NCI-H187 treated with DMSO at 0.1 percent for 48 hours (cell line): ENCODE results near the gene TCF4.
A peak's percentile ranks its signal among the peaks of the same experiment; 100 is the strongest.

ENCODE experiments used
- DNase-seq: peaks from one replicate; lab custom pipeline; 2025; lab: John Stamatoyannopoulos, UW

Gene TCF4

DNA sequence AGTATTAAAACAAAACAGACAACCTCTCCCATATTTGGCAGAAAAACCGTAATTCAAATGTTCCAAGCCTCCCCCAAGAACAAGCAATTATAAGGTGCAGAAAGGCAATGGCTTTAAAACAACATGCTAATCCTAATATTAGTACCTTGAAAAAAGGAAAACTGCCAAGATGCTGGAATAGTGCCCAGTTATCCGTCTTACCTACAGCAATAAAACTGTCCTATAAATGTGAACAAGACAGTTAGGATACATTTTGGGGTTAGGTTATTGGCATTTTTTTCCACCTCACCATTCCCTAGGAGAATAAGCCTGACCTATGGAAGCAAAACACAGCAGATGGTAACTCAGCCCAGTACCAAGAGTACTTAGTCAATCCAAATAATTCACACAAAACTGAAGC lies 83.2 kb downstream of the TCF4 start:
- DNase-seq, result no peak

DNA sequence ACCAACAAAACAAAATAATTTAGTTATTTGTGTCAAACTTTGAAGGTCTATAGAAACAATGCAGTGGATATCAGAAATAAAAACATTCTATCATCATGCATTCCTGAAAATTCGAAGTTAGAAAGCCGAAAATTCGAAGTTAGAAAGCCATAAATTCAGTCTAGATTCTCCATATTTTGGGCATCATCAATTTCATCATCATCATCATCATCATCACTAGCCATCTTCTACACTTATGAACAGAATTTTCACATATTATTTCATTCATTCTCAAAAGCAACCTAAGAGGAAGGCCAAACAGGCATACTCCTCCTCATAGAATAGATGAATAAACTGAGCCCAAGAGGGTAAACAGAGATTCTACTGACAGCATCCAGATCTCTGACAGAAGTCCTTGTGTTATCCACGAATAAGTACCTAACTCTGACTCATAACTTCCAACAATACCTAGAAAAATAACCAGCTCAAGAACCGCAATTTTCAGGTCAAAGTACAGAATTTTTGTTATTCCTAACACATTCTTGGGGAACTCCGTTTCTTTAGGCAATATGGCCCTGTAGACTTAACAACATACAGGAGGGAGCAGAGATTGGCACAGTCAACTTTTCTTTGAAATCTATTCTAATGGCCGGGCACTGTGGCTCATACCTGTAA lies 84.7 kb downstream of the TCF4 start:
- DNase-seq, result no peak

DNA sequence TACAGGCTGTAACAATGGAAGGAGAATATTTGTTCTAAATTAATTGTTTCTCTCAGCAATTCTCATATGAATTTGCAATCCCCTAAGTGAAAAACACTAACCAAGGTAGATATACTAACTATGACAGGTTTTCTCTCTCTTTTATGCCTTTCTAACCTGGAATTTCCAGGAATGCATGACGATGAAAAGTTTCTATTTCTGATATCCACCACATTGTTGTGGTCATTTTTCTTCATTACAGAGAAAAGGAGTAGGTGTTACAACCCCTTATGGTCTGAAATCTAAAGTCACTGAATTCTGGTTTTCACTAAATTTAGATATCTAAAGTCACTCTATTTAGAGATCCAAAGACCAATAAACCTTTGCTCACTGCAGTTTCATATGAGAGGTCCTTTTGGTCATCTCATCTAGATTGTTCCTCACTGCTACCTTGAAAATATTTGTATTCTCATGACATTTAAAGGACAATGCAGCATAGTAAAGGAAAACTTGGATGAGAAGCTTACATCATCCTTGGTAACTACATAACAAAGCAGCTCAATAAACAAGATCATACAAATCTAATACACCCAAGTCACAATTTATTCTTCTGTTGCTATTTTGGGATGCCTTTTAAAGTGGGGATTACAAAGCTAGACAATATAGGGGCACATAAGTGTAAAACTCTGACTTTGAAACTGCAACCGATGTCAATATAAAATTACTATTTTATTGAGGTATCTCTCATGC lies 85.8 kb downstream of the TCF4 start:
- DNase-seq, result no peak

DNA sequence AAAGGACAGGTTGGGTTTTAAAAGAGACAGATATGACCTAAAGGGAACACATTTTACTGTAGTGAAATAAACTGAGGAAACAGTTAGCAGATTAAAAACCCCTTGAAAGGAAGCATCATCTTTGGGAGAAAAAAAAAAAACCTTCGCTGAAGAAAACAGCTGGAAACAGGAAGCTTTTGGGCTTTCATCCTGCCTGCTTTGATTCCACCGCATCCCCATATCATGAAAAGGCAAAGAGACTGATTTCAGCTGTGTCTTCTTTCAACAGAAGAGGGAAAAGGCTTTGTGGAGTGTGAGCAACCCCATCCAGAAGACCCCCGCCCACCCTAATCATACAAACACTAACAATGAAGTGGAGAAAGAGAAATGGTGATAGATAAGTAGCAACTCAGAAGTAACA lies 86.4 kb downstream of the TCF4 start:
- DNase-seq, result no peak

DNA sequence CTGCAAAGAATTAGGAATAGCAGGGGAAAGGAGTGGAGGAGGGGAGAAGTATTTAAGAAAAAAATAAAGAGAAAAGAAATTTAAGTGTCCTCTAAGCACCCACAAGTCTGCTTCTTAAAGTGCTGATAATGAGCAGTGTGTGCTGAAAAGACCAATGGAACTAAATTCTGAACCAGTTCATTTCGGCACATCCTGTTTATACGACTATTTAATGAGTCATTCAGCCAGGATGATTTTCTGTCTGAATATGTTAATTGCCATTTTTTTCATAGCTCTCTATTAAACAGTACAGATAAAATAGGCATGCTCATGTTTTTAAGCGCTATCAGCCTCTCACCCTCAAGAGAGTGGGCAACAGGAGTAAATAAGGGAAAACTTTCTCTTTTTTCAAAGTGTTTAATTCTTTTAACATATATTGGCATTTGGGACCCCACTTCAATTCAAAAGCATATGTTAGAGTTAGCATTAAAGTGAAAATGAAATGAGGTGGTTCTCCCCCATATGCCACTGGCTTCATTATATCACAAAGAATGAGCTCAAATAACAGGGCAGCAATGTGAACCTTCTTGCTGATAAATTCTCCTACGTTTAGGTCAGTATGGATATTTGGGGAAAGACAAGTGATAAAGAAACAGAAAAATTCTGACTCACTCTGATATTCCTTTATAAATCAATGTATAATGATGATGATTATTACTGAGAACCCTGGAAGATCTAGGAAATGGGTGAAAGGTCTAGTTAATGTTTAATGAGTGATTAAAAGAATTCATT lies 87.5 kb downstream of the TCF4 start:
- DNase-seq, result no peak

DNA sequence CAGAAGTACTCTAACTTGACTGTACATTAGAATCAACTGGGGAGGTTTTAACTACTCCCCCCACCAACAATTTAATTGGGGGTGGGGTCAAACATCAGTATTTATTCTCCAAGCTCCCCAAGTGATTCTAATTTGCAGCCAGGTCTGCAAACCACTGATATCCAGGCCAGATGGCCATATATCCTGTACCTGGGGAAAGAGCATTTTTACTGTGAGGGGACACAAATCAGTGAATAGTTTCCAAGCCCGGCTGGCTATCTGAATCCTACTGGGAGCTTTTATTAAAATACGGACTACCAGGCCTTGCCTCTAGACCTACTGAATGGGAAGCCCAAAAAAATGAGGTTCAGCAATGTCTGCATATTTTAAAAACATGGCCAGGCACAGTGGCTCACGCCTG lies 88.5 kb downstream of the TCF4 start:
- no peak for DNase-seq

DNA sequence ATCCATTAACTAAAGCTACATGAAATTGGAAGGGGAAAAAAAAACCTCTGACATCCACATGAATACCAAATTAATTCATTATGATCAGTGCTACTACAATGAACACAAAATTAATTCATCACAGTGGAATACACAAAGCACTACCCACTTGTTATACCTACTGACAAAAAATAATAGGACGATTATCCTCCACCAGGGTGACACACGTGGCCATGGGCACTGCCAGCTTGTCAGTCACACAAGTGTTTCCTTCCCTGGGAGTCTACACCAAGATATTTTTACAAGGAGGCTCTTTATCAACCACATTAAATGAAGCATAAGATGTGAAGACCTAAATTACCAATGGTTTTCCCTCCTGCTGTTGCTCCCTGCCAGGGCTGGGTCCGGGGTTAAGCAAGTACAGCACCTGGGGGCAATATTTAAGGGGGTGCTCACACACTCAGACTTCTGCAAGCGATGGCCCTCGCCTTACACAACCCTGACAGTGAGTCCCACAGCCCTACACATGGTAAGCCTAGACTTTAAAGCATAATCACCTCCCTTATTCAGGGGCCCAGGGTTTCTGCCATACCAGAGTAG lies 90.1 kb downstream of the TCF4 start:
- DNase-seq, result peak; percentile 63

DNA sequence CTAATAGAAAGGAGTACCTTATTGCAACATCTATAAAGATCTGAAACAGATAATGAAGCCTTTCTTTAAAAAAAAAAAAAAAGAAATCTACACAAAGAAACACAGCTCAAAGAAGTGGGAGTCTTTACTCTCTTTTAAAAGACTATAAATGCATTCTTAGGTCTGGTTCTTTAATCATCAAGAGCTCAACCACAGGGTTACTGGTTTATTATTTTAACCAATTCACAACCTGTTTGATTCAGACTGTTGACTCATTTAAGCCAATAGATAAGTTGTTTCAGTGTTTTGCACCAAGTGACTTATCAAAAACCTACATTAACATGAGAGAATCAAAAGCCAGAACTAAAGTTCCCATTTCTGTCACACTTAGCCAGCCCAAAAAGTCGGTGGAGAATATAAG lies 93.1 kb downstream of the TCF4 start:
- DNase-seq, result no peak

DNA sequence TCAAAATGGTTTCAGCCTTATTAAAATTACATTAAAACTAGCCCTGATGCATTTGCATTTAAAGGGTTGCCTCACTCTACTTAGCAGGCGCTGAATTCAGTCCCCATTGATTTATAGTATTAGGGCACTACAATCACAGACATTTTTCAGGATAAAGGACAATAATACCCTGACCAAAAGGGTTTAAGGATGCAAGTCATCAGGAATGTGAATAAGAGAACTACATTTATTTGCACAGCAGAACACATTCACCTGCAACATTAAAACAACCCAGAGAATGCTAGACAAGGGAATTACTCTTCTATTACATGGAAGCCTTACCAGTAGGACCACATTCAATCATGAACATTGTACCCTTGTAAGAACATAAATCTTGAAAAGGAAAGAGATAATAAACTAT lies 93.6 kb downstream of the TCF4 start:
- DNase-seq, result no peak

DNA sequence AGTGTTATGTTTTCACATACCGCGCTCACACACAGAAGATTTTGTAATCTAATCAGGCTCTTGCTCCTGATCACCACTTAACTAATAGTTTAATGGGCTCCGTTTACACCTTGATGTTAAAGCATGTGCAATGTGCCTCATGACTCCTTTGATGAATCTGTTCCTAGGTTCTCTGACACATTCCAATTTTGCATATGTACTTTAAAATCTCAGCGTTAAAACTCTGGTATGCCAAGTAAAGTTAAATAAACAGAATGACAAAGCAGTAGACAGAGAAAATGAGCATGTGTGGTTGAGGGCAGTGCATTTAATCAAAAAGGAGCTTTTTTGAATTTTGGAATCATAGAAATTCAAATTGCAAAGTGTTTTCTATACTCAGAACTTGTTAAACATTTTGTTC lies 96.4 kb downstream of the TCF4 start:
- DNase-seq, result no peak

DNA sequence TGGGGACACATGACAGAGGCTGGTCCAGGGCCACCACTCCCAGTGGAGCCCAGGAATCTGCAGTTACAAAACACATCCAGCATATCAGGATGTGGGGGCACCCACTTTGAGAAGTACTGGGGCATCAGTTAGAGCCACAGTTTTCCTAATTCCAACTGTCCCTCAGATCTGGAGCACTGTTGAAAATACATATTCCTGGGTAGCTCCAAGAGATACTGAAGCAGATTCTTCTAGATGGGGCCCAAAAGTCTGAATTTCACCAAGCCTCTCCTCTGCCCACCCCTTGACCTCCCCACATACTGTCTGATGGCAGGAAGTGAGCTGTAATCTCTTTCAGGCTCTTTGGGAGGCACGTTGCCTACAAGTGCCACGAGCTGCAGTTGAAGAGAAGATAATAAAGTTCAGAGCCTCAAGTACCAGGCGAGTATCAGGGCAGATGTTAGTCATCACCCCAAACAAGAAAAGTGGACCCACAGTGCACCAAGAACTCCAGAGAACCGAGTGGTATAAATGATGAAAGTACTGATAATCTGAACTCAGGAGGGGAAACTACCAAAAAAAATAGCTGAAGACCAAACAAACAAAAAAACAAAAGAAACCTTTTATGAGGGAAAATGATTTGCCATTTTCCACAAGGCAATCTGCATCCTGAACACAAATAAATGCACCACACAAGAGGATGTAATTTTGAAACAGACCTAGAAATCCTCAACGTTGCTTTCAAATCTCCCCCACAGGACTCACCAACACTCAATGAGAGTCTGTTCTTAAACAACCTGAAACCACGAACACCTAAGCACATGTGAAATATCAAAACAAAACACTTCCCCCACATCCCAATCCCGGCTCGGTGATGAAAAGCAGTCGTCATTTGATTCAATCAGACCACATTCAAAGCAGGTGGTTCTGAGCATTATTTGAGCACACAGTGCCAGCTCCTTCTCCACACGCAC lies 98.7 kb downstream of the TCF4 start:
- peak; percentile 27 for DNase-seq

DNA sequence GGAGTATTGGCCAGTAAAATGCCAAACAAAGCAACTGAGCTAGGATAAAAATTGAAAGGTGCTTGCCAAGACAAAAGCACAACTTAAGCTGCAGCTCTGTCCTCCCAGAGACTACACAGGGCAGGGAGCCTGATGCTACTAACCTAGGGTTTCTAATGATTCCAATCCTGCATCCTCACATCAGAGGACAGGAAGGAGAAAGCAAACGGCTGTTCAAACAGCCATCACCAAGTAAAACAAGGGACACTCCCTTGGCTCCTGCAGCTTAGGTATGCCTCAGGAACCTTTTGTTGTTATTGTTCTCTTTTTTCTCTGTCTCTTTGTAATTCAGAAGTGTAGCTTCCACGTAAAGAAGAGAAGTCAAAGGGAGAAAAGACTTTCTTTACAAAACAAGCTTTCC lies 99.5 kb downstream of the TCF4 start:
- DNase-seq, result no peak

DNA sequence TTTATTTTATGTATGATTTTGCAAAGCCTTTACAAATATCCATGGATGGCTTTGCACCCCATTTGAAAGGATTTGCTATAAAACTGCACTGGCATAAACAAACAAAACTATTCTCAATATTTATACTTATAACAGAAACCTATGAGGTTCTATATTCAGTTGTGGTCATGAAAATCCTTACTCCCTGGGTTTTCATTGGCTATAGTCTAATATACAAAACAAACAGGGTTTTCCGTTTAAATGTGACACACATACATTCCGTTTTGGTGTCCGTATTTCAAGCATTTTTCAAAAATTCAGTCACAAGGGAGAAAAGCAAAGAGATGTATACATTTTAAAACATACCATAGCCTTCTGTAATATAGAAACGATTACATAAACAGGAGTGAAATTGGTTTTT lies 100.0 kb downstream of the TCF4 start:
- DNase-seq, result no peak

DNA sequence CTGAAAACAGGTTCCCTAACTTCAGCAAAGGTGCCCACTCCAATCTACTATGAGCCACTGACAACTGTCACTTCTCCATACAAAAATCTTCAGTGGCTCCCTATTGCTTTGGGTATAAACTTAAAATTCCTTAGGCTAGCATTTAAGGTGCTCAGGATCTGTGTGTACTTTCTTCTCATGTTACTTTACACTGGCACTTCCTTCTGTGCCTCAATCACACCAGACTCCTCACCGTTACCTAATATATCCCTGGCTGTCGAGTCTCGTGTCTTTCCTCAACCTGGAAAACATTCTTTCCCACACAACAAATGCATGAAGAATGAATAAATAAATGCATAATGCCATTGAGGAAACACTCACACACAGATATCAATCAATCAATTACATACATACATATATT lies 101.1 kb downstream of the TCF4 start:
- no peak for DNase-seq

DNA sequence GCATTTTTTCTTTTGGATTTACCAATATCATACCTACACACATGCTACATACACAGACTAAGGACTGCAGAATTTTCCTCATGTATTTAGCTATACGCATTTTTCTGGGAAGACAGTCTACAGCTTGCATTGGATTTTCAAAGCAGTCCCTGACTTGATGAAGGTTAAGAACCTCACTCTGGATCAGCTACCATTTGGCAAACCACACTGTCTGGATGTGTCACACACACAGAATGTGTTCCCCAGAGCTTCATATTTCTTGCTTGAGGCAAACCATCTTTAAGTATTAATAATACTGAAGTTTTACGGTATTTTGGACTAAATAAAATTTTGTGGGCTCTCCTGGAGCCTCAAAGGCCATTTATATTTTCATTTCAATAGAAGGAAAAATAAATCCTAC lies 102.3 kb downstream of the TCF4 start:
- no peak for DNase-seq

DNA sequence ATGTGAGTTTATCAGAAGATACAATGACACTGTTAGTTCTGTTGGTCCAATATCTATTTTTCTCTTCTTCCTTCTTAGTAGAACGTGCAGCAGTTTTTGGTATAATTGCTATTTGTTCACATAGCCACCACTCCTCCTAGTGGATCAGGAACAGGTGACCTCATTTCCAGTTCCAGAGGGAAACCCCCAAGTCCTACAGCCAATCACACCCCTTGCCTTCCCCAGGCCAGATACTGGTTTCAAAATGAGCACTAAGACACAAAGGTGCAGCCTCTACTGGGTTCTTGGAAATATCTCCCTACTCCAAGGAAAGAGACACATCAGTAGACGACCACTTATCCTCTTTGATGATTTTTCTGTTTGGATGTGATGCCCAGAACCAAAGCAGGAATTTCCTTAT lies 103.2 kb downstream of the TCF4 start:
- no peak for DNase-seq

DNA sequence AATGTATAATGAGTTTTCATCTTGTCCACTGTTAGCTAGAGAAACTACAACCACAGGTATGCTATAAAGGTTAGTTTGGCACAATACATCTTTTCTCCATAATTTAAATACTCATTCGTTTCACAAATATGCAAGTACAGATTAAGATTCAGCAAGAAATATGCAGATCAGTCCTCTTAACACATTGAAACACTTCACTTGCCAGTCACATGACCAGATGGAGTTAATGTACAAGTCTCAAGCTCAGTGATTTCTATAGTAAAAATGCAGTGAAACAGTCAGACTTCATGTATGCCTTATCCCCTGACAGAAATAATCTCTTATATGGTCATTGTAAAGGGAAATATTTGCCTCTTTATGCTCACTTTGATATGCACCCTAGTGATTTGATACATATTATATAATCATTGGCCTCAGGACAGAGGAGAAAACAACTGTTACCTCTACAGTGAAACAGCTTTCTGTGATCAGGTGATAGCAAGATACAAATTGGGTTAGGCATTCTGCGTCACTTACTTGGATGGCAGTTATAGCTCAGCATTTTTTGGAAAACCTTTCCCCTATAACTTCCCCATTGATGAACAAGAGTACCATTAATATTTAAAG lies 104.6 kb downstream of the TCF4 start:
- no peak for DNase-seq

DNA sequence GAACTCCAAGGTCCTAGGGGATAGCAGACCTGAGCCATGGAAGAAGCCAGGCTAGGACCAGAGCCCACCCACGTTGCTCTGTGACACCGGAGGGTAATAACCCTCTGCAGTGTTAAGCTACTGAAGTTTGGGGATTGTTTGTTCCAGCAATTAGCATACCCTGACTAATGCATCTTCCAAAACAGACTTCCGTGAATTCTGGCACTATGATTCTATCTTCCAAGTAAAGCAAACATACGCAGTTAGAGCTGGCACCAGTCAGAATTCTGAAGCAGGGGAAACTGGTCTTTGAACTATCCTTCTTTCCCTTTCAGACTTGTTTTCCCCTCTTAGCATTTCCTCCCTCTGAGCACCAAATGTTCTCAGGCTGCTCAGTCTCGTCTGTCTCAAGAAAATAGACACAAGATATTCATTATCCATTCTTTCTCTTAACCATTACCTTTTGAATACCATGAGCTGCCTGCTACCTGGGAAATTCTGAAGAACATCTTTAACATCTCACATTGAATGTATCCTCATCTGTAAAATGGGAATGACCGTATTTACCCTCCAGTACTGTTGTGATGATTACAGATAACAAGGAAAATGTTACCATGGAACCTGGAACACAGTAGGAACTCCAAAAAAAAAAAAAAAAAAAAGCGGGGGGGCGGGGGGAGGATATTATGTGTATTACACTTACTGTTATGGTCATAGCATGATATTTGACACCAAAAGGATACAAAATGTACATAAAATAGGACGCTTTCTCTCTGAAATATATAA lies 108.2 kb downstream of the TCF4 start:
- no peak for DNase-seq

DNA sequence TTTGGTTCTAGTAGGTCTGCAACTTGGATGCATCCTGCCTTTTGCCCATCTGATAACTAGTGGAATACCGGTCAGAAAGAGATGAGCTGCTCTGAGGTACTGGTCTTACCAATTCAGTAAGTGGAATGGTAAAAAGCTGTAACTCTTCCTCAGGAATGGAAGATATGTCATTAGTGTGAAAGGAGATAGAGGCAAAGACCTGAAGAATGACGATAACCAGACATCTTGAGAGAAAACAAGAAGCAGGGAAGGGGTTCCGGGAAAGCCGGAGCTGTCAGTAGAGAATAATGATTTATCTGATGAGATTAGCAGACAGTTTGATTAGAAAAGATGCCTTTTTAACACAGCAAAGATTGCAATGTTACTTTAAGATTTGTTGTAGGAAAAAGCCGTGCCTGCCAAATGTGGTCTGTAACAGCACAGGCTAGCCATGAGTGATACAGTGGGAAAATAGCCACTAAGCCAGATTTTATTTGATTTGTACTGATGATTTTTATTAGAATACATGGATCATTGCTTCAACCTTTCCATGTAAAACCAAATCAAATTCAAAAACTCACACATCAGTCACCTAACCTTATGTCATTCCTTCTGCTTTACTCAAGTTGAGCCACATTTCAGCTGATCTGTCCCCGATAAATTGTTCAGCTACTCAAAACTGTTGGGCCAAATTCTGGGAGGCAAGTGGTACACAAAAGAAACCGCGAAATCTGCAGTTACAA lies 110.0 kb downstream of the TCF4 start:
- no peak for DNase-seq

DNA sequence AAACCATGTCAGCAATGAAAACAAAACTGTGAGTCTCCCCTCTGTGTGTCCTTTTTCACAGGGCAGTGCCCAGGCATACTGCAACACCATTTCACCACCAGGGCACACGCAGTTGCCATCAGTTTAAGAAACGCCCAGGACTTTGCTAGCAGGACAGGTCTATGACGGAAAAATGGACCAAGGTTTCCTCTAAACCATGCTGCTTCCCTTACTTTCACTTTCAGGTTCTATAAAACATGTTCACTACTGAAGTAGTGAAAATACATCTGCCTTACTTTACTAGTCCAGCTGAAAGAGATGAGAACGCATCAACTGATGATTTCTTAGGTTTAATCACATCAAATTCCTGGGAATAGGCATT lies 110.5 kb downstream of the TCF4 start:
- DNase-seq, result no peak
